HepG2 (cell line): ENCODE data around the gene GBE1. TPM values are rescaled to one million over a fixed set of nuclear protein-coding genes. Genes with fewer than 3 reads are reported as not detected.

Experiments
- AGO2 ChIP-seq: fragments of 200-400 bp; formaldehyde crosslinking; optimal IDR thresholded peaks from 2 replicates; pipeline ENCODE3; 2017; ENCODE audit warnings: mild to moderate bottlenecking, low read depth, low read length, moderate library complexity
- DR1 ChIP-seq: sonication (generic); formaldehyde crosslinking; IDR thresholded peaks from 2 replicates; pipeline ENCODE4 v1.8.0; 2021; ENCODE audit warnings: mild to moderate bottlenecking, missing genetic modification reagents, inconsistent platforms
- FOSL2 ChIP-seq: sonication (generic); formaldehyde crosslinking; IDR thresholded peaks from 2 replicates; pipeline ENCODE4 v1.4.0; 2020; ENCODE audit warnings: missing genetic modification reagents
- KDM5B ChIP-seq: sonication (generic); formaldehyde crosslinking; IDR thresholded peaks from 2 replicates; pipeline ENCODE4 v1.4.0; 2020; ENCODE audit warnings: missing genetic modification reagents, mild to moderate bottlenecking, borderline replicate concordance
- SRF ChIP-seq: IDR thresholded peaks from 2 replicates; pipeline ENCODE4 v1.6.1; 2011; ENCODE audit warnings: mild to moderate bottlenecking, low read depth, low read length, moderate library complexity
- SUZ12 ChIP-seq: fragments of 150-350 bp; IDR thresholded peaks from 2 replicates; pipeline ENCODE4 v1.6.1; 2014; ENCODE audit warnings: low read depth, low read length
- ZNF446 ChIP-seq: sonication (generic); formaldehyde crosslinking; IDR thresholded peaks from 2 replicates; pipeline ENCODE4 v1.5.0; 2020; ENCODE audit warnings: mild to moderate bottlenecking, missing genetic modification reagents
- polyA plus RNA-seq, 8 experiments: library from polyadenylated mRNA; depleted of rRNA in 3 of 8; stranded (reverse) in 7 of 8; unstranded in 1 of 8; fragments of >200 nt; fragmentation: Illumina TruSeq in 4 of 8; extraction: Trizol in 4 of 8; gene quantifications; 2 replicates each; pipeline versions ENCODE4 v1.2.1 to v1.2.3, GENCODE V29; 2011 to 2016; ENCODE audit warnings: low read depth in 4 of 8, missing spikeins in 1 of 8, mixed read lengths in 1 of 8; ENCODE audit not compliant: insufficient read depth in 1 of 8
- total RNA-seq, 5 experiments: library from RNA; depleted of rRNA; stranded (reverse); fragments of >200 nt; fragmentation: Illumina TruSeq; extraction: Trizol; gene quantifications; 2 replicates each; pipeline ENCODE4 v1.2.3, GENCODE V29; 2016; ENCODE audit warnings: low read depth in 1 of 5
- TF ChIP-seq, protein P1 (sequence below): IDR thresholded peaks from 2 replicates; pipeline ENCODE4 v1.6.1; 2016; ENCODE audit warnings: low read depth, borderline replicate concordance
- TF ChIP-seq, protein P2 (sequence below): sonication (generic); formaldehyde crosslinking; IDR thresholded peaks from 2 replicates; pipeline ENCODE4 v1.4.0; 2020; ENCODE audit warnings: missing genetic modification reagents, borderline replicate concordance
- TF ChIP-seq, protein P3 (sequence below): IDR thresholded peaks from 2 replicates; pipeline ENCODE4 v1.6.1; 2016; ENCODE audit warnings: low read depth
- TF ChIP-seq, protein P4 (sequence below): sonication (generic); formaldehyde crosslinking; IDR thresholded peaks from 2 replicates; pipeline ENCODE4 v1.4.0; 2020; ENCODE audit warnings: missing genetic modification reagents

Gene GBE1
- total and polyA plus RNA-seq, 2 of the 13 experiments (the other 11 are each of a cell fraction or from before 2014, with no cell fraction given): 22.9 to 36.1 TPM

DNA sequence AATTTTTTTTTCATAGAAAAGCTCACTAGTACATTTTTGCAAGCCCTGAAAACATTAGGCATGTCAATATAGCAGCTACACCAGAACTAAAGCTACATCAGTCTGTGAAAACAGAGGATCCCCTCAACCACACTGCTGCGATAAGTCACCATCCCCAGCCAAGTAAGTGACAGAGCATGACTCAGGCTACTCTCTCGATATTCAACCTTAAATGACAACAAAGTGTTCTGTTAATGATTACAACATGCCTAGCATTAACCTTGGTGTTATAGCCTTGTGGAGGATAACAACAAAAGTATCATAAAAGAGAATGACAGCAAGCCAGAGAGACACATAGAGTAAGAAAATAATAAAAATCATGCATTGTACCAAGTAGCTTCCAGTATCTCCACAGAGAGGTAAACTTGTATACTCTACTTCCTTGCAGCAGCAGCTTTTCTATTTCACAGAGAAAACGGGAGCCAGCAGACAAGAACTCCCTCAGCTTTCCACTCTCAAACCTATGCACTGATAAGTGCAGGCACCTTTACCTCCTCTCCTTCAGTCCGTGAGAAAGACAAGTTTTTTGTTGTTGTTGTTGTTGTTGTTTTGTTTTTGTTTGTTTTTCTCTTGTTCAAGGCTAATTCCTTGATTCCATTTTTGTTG, 76.6 kb downstream of the GBE1 start (continued):
- TF ChIP-seq, protein P1, sequence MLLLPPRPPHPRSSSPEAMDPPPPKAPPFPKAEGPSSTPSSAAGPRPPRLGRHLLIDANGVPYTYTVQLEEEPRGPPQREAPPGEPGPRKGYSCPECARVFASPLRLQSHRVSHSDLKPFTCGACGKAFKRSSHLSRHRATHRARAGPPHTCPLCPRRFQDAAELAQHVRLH (CRISPR knock-in tag): no peak
- no peak for TF ChIP-seq AGO2
- no peak for TF ChIP-seq SRF
- TF ChIP-seq, protein P2, sequence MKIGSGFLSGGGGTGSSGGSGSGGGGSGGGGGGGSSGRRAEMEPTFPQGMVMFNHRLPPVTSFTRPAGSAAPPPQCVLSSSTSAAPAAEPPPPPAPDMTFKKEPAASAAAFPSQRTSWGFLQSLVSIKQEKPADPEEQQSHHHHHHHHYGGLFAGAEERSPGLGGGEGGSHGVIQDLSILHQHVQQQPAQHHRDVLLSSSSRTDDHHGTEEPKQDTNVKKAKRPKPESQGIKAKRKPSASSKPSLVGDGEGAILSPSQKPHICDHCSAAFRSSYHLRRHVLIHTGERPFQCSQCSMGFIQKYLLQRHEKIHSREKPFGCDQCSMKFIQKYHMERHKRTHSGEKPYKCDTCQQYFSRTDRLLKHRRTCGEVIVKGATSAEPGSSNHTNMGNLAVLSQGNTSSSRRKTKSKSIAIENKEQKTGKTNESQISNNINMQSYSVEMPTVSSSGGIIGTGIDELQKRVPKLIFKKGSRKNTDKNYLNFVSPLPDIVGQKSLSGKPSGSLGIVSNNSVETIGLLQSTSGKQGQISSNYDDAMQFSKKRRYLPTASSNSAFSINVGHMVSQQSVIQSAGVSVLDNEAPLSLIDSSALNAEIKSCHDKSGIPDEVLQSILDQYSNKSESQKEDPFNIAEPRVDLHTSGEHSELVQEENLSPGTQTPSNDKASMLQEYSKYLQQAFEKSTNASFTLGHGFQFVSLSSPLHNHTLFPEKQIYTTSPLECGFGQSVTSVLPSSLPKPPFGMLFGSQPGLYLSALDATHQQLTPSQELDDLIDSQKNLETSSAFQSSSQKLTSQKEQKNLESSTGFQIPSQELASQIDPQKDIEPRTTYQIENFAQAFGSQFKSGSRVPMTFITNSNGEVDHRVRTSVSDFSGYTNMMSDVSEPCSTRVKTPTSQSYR: no peak
- TF ChIP-seq SUZ12: no peak
- TF ChIP-seq, protein P3, sequence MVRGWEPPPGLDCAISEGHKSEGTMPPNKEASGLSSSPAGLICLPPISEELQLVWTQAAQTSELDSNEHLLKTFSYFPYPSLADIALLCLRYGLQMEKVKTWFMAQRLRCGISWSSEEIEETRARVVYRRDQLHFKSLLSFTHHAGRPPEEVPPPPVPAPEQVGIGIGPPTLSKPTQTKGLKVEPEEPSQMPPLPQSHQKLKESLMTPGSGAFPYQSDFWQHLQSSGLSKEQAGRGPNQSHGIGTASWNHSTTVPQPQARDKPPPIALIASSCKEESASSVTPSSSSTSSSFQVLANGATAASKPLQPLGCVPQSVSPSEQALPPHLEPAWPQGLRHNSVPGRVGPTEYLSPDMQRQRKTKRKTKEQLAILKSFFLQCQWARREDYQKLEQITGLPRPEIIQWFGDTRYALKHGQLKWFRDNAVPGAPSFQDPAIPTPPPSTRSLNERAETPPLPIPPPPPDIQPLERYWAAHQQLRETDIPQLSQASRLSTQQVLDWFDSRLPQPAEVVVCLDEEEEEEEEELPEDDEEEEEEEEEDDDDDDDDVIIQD (CRISPR knock-in tag): peak; percentile 43; the same call in 1 of the 2 replicates
- TF ChIP-seq DR1 (CRISPR knock-in tag): no peak
- TF ChIP-seq, protein P4, sequence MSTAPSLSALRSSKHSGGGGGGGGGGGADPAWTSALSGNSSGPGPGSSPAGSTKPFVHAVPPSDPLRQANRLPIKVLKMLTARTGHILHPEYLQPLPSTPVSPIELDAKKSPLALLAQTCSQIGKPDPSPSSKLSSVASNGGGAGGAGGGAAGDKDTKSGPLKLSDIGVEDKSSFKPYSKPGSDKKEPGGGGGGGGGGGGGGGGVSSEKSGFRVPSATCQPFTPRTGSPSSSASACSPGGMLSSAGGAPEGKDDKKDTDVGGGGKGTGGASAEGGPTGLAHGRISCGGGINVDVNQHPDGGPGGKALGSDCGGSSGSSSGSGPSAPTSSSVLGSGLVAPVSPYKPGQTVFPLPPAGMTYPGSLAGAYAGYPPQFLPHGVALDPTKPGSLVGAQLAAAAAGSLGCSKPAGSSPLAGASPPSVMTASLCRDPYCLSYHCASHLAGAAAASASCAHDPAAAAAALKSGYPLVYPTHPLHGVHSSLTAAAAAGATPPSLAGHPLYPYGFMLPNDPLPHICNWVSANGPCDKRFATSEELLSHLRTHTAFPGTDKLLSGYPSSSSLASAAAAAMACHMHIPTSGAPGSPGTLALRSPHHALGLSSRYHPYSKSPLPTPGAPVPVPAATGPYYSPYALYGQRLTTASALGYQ (CRISPR knock-in tag): no peak
- TF ChIP-seq KDM5B (CRISPR knock-in tag): no peak
- peak; percentile 46; the same call in 1 of the 2 replicates for TF ChIP-seq FOSL2 (CRISPR knock-in tag)
- no peak for TF ChIP-seq ZNF446 (CRISPR knock-in tag)
